Transverse colon (tissue), 4 donors: Measurements from ENCODE around the gene APOLD1. TPM values are rescaled to one million over a fixed set of nuclear protein-coding genes. Genes with fewer than 3 reads are reported as not detected.

Experiments
- DNase-seq: peaks from one replicate; pipeline ENCODE4 v3.0.0-alpha.2; 2019
- H3K27ac ChIP-seq, 4 donors: fragments of 200-600 bp; sonication (generic); 2 replicates each; pipeline ENCODE4 v1.5.1; 2016 to 2018; ENCODE audit warnings: inconsistent platforms in 4 of 4
- H3K27me3 ChIP-seq: fragments of 200-600 bp; sonication (generic); 2 replicates; pipeline ENCODE4 v1.5.1; 2017; ENCODE audit warnings: inconsistent platforms
- H3K36me3 ChIP-seq, 4 donors: fragments of 200-600 bp; sonication (generic); 2 replicates each; pipeline ENCODE4 v1.5.1; 2017 to 2019; ENCODE audit warnings: inconsistent platforms in 4 of 4
- H3K4me1 ChIP-seq, 4 donors: fragments of 200-600 bp; sonication (generic); 2 replicates each; pipeline ENCODE4 v1.5.1; 2017 to 2020; ENCODE audit warnings: inconsistent platforms in 4 of 4
- H3K4me3 ChIP-seq, 4 donors: fragments of 200-600 bp; sonication (generic); 1 replicate in 1 of 4; 2 replicates in 3 of 4; pipeline versions ENCODE4 v1.5.1 to v1.6.1; 2017 to 2019; ENCODE audit warnings: inconsistent platforms in 4 of 4
- H3K9me3 ChIP-seq, 2 donors: fragments of 200-600 bp; sonication (generic); 2 replicates each; pipeline ENCODE4 v1.5.1; 2017 to 2019; ENCODE audit warnings: inconsistent platforms in 2 of 2
- EP300 ChIP-seq: sonication (generic); formaldehyde crosslinking; IDR thresholded peaks from one replicate; pipeline ENCODE4 v1.6.1; 2017; ENCODE audit warnings: antibody characterized with exemption, low read depth
- POLR2A ChIP-seq: fragments of 450-650 bp; IDR thresholded peaks from one replicate; pipeline ENCODE4 v1.6.1; 2016; ENCODE audit warnings: antibody characterized with exemption, mild to moderate bottlenecking, moderate library complexity
- POLR2AphosphoS5 ChIP-seq, 3 donors: sonication (generic); formaldehyde crosslinking; IDR thresholded peaks; one replicate each; pipeline ENCODE4 v1.6.1; 2016; ENCODE audit warnings: antibody characterized with exemption in 3 of 3
- WGBS, 2 donors: methylation state at CpG; one replicate each; pipeline ENCODE4 v1.1.5; 2018; ENCODE audit warnings: low coverage in 1 of 2; 5-methylcytosine and 5-hydroxymethylcytosine counted together
- in situ Hi-C, 4 donors: fragments of 200-750 bp; cut with MboI; loops; one replicate each; pipeline versions ENCODE4 v1.15.0 to v1.15.1; 2017; ENCODE audit warnings: low sequenced_read_pairs in 3 of 4, low pct_ligation_motif_present in 1 of 4, low pct_unique_long_range_greater_than_20kb in 1 of 4
- intact Hi-C: fragments of 100-400 bp; cut with DNase I; formaldehyde crosslinking; loops from one replicate; pipeline ENCODE4 v1.15.1; 2023; ENCODE audit warnings: low total_unique reads
- total RNA-seq, 4 donors: library from RNA; depleted of rRNA; stranded (reverse); fragments of >200 nt; gene quantifications; one replicate each; pipeline ENCODE4 v1.1.0, GENCODE V29; 2016
- TF ChIP-seq, protein P1 (sequence below), 5 experiments: fragments of 200-600 bp in 3 of 5; fragments of 450-650 bp in 2 of 5; sonication (generic) in 3 of 5; IDR thresholded peaks; 1 replicate in 2 of 5; 2 replicates in 3 of 5; pipeline ENCODE4 v1.5.1; 2016 to 2017; ENCODE audit warnings: antibody characterized with exemption in 5 of 5, inconsistent platforms in 3 of 5, mild to moderate bottlenecking in 2 of 5, moderate library complexity in 1 of 5

The APOLD1 gene
- total RNA-seq, 4 donors from 2014 or later: 3.0 to 11.3 (median 7.7) TPM

- in situ Hi-C loops: no loop called here
- H3K9me3 ChIP-seq: no peaks in the 10 kb centered on the region
- DNase-seq: no peak
- H3K4me3 ChIP-seq: no peak overlapping the region
- TF ChIP-seq POLR2AphosphoS5 (IDR thresholded peaks at IDR 0.05) (no peak), POLR2A (no peak), EP300 (no peak)
- TF ChIP-seq, protein P1, sequence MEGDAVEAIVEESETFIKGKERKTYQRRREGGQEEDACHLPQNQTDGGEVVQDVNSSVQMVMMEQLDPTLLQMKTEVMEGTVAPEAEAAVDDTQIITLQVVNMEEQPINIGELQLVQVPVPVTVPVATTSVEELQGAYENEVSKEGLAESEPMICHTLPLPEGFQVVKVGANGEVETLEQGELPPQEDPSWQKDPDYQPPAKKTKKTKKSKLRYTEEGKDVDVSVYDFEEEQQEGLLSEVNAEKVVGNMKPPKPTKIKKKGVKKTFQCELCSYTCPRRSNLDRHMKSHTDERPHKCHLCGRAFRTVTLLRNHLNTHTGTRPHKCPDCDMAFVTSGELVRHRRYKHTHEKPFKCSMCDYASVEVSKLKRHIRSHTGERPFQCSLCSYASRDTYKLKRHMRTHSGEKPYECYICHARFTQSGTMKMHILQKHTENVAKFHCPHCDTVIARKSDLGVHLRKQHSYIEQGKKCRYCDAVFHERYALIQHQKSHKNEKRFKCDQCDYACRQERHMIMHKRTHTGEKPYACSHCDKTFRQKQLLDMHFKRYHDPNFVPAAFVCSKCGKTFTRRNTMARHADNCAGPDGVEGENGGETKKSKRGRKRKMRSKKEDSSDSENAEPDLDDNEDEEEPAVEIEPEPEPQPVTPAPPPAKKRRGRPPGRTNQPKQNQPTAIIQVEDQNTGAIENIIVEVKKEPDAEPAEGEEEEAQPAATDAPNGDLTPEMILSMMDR (IDR thresholded peaks at IDR 0.05): no peak
- no peaks in the 10 kb centered on the region for H3K36me3 ChIP-seq
- H3K4me1 ChIP-seq: peaks cover 0 to 22% (median 9%) of the 10 kb centered on the region in 4 donors
- no peaks in the 10 kb centered on the region for H3K27me3 ChIP-seq
- no peak overlapping the region for H3K27ac ChIP-seq
- 70% methylated on average over 2 of the region's 2 CpGs; no CpG with 5 or more reads in 1 of the 2 donors for WGBS, 2 donors
- intact Hi-C loops: no loop called here
These were observed 6.5 kb upstream of the APOLD1 start for GRCh38 chr12:12779007-12779406.

- no peak overlapping the region for H3K27ac ChIP-seq
- H3K9me3 ChIP-seq: no peaks in the 10 kb centered on the region
- H3K36me3 ChIP-seq: no peaks in the 10 kb centered on the region
- DNase-seq: no peak
- 17 to 22% methylated on average over 3 of the region's 3 CpGs for WGBS, 2 donors
- in situ Hi-C loops: no loop called here
- peaks cover 0 to 22% (median 9%) of the 10 kb centered on the region in 4 donors for H3K4me1 ChIP-seq
- intact Hi-C loops: no loop called here
- H3K4me3 ChIP-seq: no peak overlapping the region
- TF ChIP-seq EP300 (no peak), POLR2A (no peak), POLR2AphosphoS5 (IDR thresholded peaks at IDR 0.05) (peak in 1 of 3 donors; percentile 39)
- TF ChIP-seq, protein P1 (IDR thresholded peaks at IDR 0.05): no peak
- no peaks in the 10 kb centered on the region for H3K27me3 ChIP-seq
These were observed 5.9 kb upstream of the APOLD1 start for GRCh38 chr12:12779529-12779928.

- 96% methylated on average over 2 of the region's 2 CpGs; no CpG with 5 or more reads in 1 of the 2 donors for WGBS, 2 donors
- DNase-seq: no peak
- no peak overlapping the region for H3K4me3 ChIP-seq
- in situ Hi-C loops: no loop called here
- H3K9me3 ChIP-seq: no peaks in the 10 kb centered on the region
- peaks cover 13 to 42% (median 34%) of the 10 kb centered on the region in 4 donors for H3K4me1 ChIP-seq
- no peaks in the 10 kb centered on the region for H3K27me3 ChIP-seq
- peak overlapping the region in 2 of 4 donors; percentile 36 to 48 for H3K27ac ChIP-seq
- intact Hi-C loops: no loop called here
- no peaks in the 10 kb centered on the region for H3K36me3 ChIP-seq
- TF ChIP-seq, protein P1 (IDR thresholded peaks at IDR 0.05): no peak
- TF ChIP-seq POLR2AphosphoS5 (IDR thresholded peaks at IDR 0.05) (no peak), POLR2A (no peak), EP300 (no peak)
These were observed 1.3 kb upstream of the APOLD1 start for GRCh38 chr12:12784116-12784515.

DNA sequence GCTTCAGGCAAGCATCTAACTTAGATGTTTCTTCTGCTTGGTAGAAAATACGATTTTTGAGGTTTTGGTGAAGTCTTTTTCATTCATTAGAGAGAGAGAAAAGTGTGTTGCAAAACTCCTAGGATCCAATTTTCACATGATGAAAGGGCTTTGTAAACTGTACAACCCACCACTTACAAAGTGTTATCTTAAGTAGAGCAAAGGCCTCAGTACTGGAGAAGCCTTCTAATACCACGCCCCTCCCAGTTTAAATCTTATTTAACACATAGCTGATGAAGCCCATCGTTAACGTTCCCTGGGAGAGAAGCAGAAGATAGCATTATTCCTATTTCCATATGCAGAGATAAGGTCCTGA is 869 bp downstream of the APOLD1 start:
- H3K4me1 ChIP-seq: peaks cover 14 to 34% (median 26%) of the 10 kb centered on the region in 4 donors
- intact Hi-C loops: no loop called here
- no peak for DNase-seq
- WGBS, 2 donors: 15 to 16% methylated on average over 4 of the region's 4 CpGs
- no peaks in the 10 kb centered on the region for H3K36me3 ChIP-seq
- H3K4me3 ChIP-seq: peak overlapping the region; percentile 34 to 69 (median 50)
- H3K9me3 ChIP-seq: no peaks in the 10 kb centered on the region
- no peaks in the 10 kb centered on the region for H3K27me3 ChIP-seq
- in situ Hi-C loops: no loop called here
- H3K27ac ChIP-seq: peak overlapping the region; percentile 87 to 97 (median 92)
- TF ChIP-seq, protein P1 (IDR thresholded peaks at IDR 0.05): no peak
- TF ChIP-seq EP300: no peak
- TF ChIP-seq POLR2AphosphoS5 (IDR thresholded peaks at IDR 0.05): no peak
